ENCODE data around the gene DKK1. TPM values are rescaled to one million over a fixed set of nuclear protein-coding genes. Genes with fewer than 3 reads are reported as not detected.

DKK1 gene
- total RNA-seq, 1 donor from 2014 or later, result 2.5 TPM

DNA sequence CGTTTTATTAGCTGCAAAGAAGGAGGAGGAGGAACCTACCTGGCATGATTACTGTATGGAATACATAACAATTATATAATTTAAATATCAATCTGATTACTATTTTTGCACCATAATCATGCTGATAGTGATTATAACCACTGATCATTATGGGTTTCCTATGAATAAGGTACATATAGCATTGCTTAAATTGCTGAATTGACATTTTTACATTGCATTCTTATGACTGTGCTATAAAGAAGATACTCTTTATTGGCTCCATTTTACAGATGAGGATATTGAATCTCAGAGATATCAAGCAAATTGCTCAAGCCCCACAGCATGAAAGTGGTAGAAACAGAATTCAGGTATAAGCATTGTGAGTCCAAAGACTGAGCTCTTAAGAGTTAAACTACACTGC, 23.1 kb downstream of the DKK1 start:
- Histone ChIP-seq H3K36me3 (no peaks in the 10 kb centered on the region), H3K9me3 (no peaks in the 10 kb centered on the region), H3K27me3 (ENCODE audit: low read depth) (no peaks in the 10 kb centered on the region), H3K27ac (no peak overlapping the region), H3K4me3 (no peak overlapping the region), H3K4me1 (no peaks in the 10 kb centered on the region)
- ATAC-seq (no peak), DNase-seq (no peak)
- TF ChIP-seq, protein P1, sequence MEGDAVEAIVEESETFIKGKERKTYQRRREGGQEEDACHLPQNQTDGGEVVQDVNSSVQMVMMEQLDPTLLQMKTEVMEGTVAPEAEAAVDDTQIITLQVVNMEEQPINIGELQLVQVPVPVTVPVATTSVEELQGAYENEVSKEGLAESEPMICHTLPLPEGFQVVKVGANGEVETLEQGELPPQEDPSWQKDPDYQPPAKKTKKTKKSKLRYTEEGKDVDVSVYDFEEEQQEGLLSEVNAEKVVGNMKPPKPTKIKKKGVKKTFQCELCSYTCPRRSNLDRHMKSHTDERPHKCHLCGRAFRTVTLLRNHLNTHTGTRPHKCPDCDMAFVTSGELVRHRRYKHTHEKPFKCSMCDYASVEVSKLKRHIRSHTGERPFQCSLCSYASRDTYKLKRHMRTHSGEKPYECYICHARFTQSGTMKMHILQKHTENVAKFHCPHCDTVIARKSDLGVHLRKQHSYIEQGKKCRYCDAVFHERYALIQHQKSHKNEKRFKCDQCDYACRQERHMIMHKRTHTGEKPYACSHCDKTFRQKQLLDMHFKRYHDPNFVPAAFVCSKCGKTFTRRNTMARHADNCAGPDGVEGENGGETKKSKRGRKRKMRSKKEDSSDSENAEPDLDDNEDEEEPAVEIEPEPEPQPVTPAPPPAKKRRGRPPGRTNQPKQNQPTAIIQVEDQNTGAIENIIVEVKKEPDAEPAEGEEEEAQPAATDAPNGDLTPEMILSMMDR (IDR thresholded peaks at IDR 0.05), result no peak
- intact Hi-C loops (cut with DNase I), result no loop called here

DNA sequence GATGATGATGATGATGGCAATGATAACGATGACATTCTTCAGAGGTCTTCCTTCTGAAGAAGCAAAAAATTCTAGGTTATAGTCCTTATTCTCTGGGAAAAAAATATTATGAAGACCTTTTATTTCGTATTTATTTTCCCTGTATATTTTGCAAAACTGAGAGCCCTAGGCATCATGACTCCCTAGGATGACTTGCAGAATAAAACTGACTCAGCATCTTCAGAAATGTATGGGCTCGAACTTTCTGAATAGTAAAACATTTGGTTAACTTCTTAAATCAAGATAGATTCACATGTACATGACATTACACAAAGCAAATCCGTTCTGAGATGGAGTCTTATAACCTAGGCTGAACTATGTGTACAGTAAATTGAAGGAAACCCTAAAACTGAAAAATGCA, 29.4 kb downstream of the DKK1 start:
- TF ChIP-seq, protein P1 (IDR thresholded peaks at IDR 0.05), result no peak
- no peaks in the 10 kb centered on the region for H3K36me3 ChIP-seq

DNA sequence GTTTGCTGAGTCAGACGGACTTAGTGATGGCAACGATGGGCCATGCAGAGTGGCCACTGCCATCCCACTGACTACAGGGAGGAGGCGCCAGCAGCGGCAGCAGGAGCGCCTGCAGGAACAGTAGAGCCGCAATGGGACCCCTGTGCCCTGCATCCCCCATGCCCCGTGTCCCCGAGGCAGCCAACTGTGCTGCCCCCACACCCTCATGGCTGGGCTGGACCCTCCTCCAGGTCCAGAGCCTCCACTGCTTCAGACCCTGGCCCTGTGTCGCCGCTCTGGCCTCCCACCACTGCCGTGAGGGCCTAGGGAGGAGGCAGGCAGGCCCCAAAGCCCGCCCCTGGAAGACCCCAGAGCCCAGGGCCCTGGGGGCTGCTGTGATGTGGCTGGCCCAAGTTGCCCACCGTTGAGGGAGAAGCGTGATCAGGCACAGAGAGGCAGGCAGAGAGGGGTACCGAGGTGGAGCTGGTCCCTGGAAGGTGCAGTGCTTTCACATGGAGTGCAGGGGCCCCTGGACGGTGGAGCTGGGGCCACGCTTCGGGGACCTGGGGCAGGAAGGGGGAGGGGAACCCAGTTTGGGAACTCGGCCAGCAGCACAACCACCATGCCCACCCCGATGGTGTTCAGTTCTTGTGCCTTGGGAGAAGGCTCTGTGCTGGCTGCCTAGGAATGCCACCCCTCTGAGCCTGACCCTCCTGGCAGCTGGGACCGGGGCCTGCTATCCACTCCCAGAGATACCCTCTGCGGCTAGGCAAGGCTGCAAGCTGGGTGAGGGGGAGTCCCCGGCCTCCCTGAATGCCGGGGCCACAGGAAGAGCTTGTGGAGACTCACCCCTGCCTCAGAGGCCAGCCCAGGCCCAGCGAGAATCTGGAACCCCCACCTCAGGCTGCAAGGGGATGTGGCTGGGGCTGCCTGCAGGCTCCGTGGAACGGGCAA, 32.6 kb downstream of the DKK1 start:
- H3K4me1 ChIP-seq, result no peaks in the 10 kb centered on the region
- H3K27me3 ChIP-seq (ENCODE audit: low read depth), result no peaks in the 10 kb centered on the region
- TF ChIP-seq, protein P1 (IDR thresholded peaks at IDR 0.05), result no peak
- H3K27ac ChIP-seq, result no peak overlapping the region
- peak in 1 of 2 donors; percentile 38 for ATAC-seq
- DNase-seq, result no peak
- H3K4me3 ChIP-seq, result no peak overlapping the region
- no peaks in the 10 kb centered on the region for H3K36me3 ChIP-seq
- intact Hi-C loops (cut with DNase I), result no loop called here
- no peaks in the 10 kb centered on the region for H3K9me3 ChIP-seq

More for the DNA sequence above, 29.4 kb downstream of the DKK1 start:
- DNase-seq (no peak), ATAC-seq (no peak)
- Histone ChIP-seq H3K27me3 (ENCODE audit: low read depth) (no peaks in the 10 kb centered on the region), H3K27ac (no peak overlapping the region), H3K4me1 (no peaks in the 10 kb centered on the region), H3K4me3 (no peak overlapping the region), H3K9me3 (no peaks in the 10 kb centered on the region)
- intact Hi-C loops (cut with DNase I), result no loop called here

DNA sequence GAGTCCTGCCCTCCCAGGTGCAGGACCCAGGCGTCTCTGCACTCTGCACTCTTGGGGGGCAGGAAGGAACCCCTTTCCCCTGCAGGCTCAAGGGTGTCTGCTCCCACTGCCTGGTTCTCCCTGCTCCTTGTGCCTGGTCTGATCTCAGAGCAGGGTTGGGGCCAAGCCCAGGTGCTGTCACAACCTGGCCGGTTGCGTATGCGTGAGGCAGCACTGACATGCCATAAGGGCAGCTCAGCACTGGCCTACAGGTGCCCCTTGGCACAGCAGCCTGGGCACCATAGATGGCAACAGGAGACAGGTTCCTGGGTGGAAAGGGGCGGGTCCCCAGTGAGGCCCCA, 33.2 kb downstream of the DKK1 start:
- intact Hi-C loops (cut with DNase I), result no loop called here
- ATAC-seq, result peak in 1 of 2 donors; percentile 48

DNA sequence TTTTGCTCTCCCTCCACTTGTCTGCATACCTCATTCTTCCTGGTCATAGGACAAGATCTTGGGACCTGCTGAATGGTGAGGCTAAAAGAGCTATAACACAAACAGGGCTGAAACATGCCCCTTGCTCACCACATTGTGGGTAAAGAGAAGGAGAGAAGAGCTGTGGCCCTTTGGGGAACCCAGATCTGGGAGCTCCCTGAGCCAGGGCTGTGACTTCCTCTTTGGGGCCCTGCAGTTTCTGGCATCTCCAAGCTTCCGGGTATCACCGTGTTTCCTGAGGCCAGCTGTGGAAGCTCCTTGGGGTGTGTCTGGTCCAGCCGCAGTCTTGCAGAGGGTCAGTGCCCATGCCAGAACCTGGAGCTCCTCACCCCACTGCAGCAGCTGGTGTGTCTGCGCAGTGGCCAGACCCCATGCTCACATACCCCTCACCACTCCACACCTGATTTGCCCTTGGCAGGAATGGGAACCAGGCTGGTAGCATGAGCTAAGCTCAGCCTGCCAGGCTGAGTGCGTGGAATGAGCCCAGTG, 34.0 kb downstream of the DKK1 start:
- TF ChIP-seq, protein P1 (IDR thresholded peaks at IDR 0.05), result no peak
- Histone ChIP-seq H3K27ac (no peak overlapping the region), H3K27me3 (ENCODE audit: low read depth) (no peaks in the 10 kb centered on the region), H3K9me3 (no peaks in the 10 kb centered on the region), H3K4me1 (no peaks in the 10 kb centered on the region), H3K36me3 (no peaks in the 10 kb centered on the region), H3K4me3 (no peak overlapping the region)
- ATAC-seq (no peak), DNase-seq (no peak)
- intact Hi-C loops (cut with DNase I), result no loop called here

More for the DNA sequence above, 33.2 kb downstream of the DKK1 start:
- no peak overlapping the region for H3K27ac ChIP-seq
- no peak overlapping the region for H3K4me3 ChIP-seq
- no peaks in the 10 kb centered on the region for H3K27me3 ChIP-seq (ENCODE audit: low read depth)
- DNase-seq, result no peak
- H3K4me1 ChIP-seq, result no peaks in the 10 kb centered on the region
- no peaks in the 10 kb centered on the region for H3K36me3 ChIP-seq
- H3K9me3 ChIP-seq, result no peaks in the 10 kb centered on the region
- TF ChIP-seq, protein P1 (IDR thresholded peaks at IDR 0.05), result no peak
